ENCODE data around the gene C16orf46.
A peak's percentile ranks its signal among the peaks of the same experiment; 100 is the strongest.

The C16orf46 gene

DNA sequence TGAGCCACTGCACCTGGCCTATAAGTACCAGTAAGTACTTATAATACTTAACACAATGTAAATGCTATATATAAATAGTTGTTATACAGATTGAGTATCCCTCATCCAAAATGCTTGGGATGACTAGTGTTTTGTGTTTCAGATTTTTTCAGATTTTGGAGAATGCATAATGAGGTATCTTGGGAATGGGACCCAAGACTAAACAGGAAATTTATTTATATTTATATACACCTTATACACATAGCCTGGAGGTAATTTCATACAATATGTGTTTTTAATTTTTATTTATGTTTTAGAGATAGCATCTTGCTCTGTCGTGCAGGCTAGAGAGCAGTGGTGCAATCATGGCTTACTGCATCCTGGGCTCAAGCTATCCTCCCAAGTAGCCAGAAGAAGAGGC lies 28.9 kb upstream of the C16orf46 start:
- H3K36me3 ChIP-seq (ENCODE audit: control insufficient read depth, insufficient read depth, low read length): no peaks in the 10 kb centered on the region
- H3K27ac ChIP-seq (ENCODE audit: insufficient read depth, low read depth, low read length, poor library complexity, severe bottlenecking): no peak overlapping the region
- no peaks in the 10 kb centered on the region for H3K4me1 ChIP-seq (ENCODE audit: control insufficient read depth, insufficient read depth, low read length)
- WGBS, 2 experiments: 91 to 95% methylated on average over 1 of the region's 1 CpG
- no peaks in the 10 kb centered on the region for H3K27me3 ChIP-seq (ENCODE audit: control insufficient read depth, insufficient read depth, low read length, poor library complexity, severe bottlenecking)
- H3K4me3 ChIP-seq (ENCODE audit: insufficient read depth, low read depth, low read length): no peak overlapping the region
- no peaks in the 10 kb centered on the region for H3K9me3 ChIP-seq (ENCODE audit: control insufficient read depth, low read length)

DNA sequence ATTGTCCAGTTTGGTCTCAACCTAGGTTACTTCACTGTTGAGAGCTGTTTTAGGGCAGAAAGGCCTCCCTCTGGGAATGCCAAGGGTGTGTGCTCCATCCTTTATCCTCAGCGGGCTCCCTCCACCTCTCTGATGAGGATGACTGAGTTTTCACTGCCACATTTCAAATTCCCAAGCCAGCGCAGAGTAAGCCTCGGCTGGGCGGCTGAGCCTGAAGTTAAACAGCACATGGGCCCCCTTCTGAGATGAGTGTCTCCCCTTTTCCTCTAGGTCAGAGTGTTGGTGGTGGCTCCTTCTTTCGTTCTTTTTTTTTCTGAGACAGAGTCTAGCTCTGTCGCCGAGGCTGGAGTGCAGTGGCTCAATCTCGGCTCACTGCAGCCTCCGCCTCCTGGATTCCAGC lies 24.7 kb upstream of the C16orf46 start:
- Histone ChIP-seq H3K4me1 (ENCODE audit: control insufficient read depth, insufficient read depth, low read length) (no peaks in the 10 kb centered on the region), H3K36me3 (ENCODE audit: control insufficient read depth, insufficient read depth, low read length) (no peaks in the 10 kb centered on the region), H3K4me3 (ENCODE audit: insufficient read depth, low read depth, low read length) (no peak overlapping the region), H3K27ac (ENCODE audit: insufficient read depth, low read depth, low read length, poor library complexity, severe bottlenecking) (no peak overlapping the region), H3K9me3 (ENCODE audit: control insufficient read depth, low read length) (no peaks in the 10 kb centered on the region), H3K27me3 (ENCODE audit: control insufficient read depth, insufficient read depth, low read length, poor library complexity, severe bottlenecking) (no peaks in the 10 kb centered on the region)
- 92 to 93% methylated on average over 9 of the region's 9 CpGs for WGBS, 2 experiments

DNA sequence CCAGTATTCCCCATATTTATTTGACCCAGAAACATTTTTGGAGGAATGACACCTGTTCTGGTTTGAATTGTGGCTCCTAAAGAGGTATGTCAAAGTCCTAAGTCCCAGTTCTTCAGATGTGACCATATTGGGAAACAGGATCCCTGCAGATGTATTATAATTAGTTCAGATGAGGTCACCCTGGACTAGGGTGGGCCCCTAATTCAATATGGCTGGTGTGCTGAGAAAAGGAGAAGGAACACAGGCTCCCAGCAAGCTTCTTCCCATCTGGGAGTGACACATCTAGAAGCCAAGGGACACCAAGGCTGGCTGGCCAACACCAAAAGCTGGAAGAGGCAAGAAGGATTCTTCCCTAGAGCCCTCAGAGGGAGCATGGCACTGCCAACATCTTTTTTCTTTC lies 22.9 kb upstream of the C16orf46 start:
- H3K4me3 ChIP-seq (ENCODE audit: insufficient read depth, low read depth, low read length): no peak overlapping the region
- no peak overlapping the region for H3K27ac ChIP-seq (ENCODE audit: insufficient read depth, low read depth, low read length, poor library complexity, severe bottlenecking)
- H3K36me3 ChIP-seq (ENCODE audit: control insufficient read depth, insufficient read depth, low read length): no peaks in the 10 kb centered on the region
- H3K4me1 ChIP-seq (ENCODE audit: control insufficient read depth, insufficient read depth, low read length): no peaks in the 10 kb centered on the region
- H3K27me3 ChIP-seq (ENCODE audit: control insufficient read depth, insufficient read depth, low read length, poor library complexity, severe bottlenecking): no peaks in the 10 kb centered on the region
- H3K9me3 ChIP-seq (ENCODE audit: control insufficient read depth, low read length): no peaks in the 10 kb centered on the region

DNA sequence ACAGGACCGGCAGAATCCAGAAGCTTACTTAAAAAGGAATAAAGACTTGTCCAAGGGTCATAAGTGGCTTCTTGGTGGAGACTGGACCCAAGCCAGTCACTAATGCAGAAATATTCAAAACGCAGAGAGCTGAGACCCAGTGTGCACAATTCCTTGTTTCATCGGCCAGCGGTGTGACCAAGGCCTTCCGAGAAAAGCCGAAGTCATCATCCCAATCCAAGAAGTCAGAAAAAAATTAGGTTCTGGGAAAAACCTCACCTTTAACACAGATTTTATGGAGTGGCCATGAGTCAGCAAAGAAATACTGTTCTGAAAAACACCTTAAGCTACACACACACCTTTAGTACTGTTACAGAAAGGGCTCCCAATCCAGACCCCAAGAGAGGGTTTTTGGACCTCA lies 20.2 kb upstream of the C16orf46 start:
- Histone ChIP-seq H3K27ac (ENCODE audit: insufficient read depth, low read depth, low read length, poor library complexity, severe bottlenecking) (no peak overlapping the region), H3K4me3 (ENCODE audit: insufficient read depth, low read depth, low read length) (no peak overlapping the region), H3K4me1 (ENCODE audit: control insufficient read depth, insufficient read depth, low read length) (no peaks in the 10 kb centered on the region), H3K9me3 (ENCODE audit: control insufficient read depth, low read length) (no peaks in the 10 kb centered on the region), H3K27me3 (ENCODE audit: control insufficient read depth, insufficient read depth, low read length, poor library complexity, severe bottlenecking) (no peaks in the 10 kb centered on the region), H3K36me3 (ENCODE audit: control insufficient read depth, insufficient read depth, low read length) (no peaks in the 10 kb centered on the region)
- 95 to 98% methylated on average over 6 of the region's 6 CpGs for WGBS, 2 experiments

DNA sequence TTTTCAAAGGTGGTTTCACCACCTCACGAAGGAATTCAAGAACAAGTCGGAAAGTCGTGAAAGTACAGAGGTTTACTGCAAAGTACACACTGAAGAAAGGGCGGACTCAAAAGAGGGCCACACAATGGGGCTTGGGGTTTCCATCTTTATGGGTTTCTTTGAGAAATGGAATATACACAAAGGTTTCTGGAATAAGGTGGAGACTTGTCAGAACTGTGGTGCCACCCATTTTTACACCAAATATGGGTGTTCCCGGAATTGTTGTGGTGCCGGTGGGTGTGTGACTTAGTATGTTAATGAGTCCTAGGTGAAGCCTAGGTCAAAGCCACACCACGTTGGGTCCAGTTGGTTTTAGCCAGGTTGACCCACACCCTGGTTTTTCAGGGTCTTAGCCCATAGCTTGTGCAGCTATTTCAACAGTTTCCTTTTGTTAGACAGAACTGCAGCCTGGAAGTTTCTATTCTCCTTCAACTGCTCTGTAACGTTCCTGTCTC lies 19.7 kb upstream of the C16orf46 start:
- Histone ChIP-seq H3K9me3 (ENCODE audit: control insufficient read depth, low read length) (no peaks in the 10 kb centered on the region), H3K4me3 (ENCODE audit: insufficient read depth, low read depth, low read length) (no peak overlapping the region), H3K36me3 (ENCODE audit: control insufficient read depth, insufficient read depth, low read length) (no peaks in the 10 kb centered on the region), H3K4me1 (ENCODE audit: control insufficient read depth, insufficient read depth, low read length) (no peaks in the 10 kb centered on the region), H3K27ac (ENCODE audit: insufficient read depth, low read depth, low read length, poor library complexity, severe bottlenecking) (no peak overlapping the region), H3K27me3 (ENCODE audit: control insufficient read depth, insufficient read depth, low read length, poor library complexity, severe bottlenecking) (no peaks in the 10 kb centered on the region)
- WGBS, 2 experiments: 58 to 62% methylated on average over 8 of the region's 8 CpGs

DNA sequence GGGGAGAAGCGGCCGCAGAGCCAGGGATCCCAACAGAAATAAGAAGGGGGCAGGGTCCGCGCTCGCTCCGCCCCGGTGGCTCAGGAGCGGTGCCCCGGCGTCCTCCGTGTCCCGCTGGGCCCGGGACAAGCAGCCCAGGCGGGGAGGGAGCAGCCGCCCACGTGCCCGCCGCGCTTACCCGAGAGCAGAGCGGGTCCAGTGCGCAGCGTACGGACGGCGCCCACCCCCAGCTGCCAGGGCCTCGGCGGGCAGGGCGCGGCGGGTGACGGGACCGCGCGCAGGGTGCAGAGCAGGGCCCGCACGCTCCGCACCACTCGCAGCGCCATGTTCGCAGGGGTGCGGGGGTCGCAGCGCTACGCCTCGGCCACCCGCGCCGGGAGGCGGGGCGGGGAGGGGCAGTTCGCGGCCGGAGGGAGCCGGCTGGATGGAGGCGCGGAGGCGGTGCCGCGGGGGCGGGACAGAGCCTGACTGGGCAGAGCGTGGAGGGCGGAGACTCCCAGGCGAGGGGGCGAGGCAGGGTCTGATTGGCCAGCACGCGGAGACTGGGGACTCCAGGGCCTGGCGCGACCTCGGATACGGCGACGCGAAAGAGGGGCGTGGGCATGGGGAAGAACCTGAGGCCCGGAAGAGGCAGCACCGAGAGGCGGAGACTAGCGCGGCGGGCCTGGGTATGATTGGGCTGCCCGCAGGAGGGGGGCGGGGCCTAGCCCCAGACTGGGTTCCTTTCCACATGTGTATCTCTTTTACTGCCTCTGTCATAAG lies 19.1 kb upstream of the C16orf46 start, which contains the start of gene GCSH:
GCSH (minus strand) TSS at position 443 of the 762 bp plus-strand sequence; CDS start at position 326, 117 bp downstream.
- Histone ChIP-seq H3K36me3 (ENCODE audit: control insufficient read depth, insufficient read depth, low read length) (no peaks in the 10 kb centered on the region), H3K9me3 (ENCODE audit: control insufficient read depth, low read length) (no peaks in the 10 kb centered on the region), H3K27ac (ENCODE audit: insufficient read depth, low read depth, low read length, poor library complexity, severe bottlenecking) (peak within 1 kb of the TSS; percentile 90), H3K4me1 (ENCODE audit: control insufficient read depth, insufficient read depth, low read length) (no peaks in the 10 kb centered on the region), H3K4me3 (ENCODE audit: insufficient read depth, low read depth, low read length) (peak within 1 kb of the TSS; percentile 64), H3K27me3 (ENCODE audit: control insufficient read depth, insufficient read depth, low read length, poor library complexity, severe bottlenecking) (no peaks in the 10 kb centered on the region)
- 0 to 1% methylated on average over 70 to 71 of the region's 83 CpGs for WGBS, 2 experiments

DNA sequence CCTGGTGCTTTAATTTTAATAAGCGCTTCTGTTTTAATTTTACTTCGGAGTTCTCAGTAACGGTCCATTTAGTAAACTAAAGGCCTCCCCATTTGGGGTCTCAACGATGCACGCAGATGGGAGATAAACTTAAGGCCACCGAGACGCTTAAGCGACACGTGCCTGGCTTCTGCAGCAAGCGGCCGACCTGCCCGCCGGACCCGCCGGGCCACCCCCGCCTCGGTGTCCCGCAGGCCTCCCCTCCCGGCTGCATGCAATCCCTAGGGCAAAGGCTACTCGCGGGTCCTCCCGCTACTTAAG lies 18.6 kb upstream of the C16orf46 start:
- H3K36me3 ChIP-seq (ENCODE audit: control insufficient read depth, insufficient read depth, low read length): no peaks in the 10 kb centered on the region
- no peaks in the 10 kb centered on the region for H3K27me3 ChIP-seq (ENCODE audit: control insufficient read depth, insufficient read depth, low read length, poor library complexity, severe bottlenecking)
- H3K27ac ChIP-seq (ENCODE audit: insufficient read depth, low read depth, low read length, poor library complexity, severe bottlenecking): peak overlapping the region; percentile 90
- no peaks in the 10 kb centered on the region for H3K4me1 ChIP-seq (ENCODE audit: control insufficient read depth, insufficient read depth, low read length)
- 0% methylated on average over 22 of the region's 22 CpGs for WGBS, 2 experiments
- H3K9me3 ChIP-seq (ENCODE audit: control insufficient read depth, low read length): no peaks in the 10 kb centered on the region
- peak overlapping the region; percentile 64 for H3K4me3 ChIP-seq (ENCODE audit: insufficient read depth, low read depth, low read length)

DNA sequence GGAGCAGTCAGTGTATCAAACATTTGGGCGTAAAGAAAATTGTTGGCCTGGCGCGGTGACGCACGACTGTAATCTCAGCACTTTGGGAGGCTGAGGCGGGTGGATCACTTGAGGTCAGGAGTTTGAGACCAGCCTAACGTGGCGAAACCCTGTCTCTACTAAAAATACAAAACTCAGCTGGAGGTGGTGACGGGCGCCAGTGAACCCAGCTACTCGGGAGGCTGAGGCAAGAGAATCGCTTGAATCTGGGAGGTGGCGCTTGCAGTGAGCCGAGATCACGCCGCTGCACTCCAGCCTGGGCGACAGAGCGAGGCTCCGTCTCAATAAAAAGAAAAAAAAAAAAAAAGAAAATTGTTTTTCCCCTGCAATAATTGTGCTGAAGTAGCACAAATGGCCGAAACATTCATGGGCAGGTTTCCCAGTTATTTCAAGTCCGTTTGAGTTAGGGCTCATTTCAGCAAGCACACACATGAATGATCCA lies 17.8 kb upstream of the C16orf46 start:
- Histone ChIP-seq H3K9me3 (ENCODE audit: control insufficient read depth, low read length) (no peaks in the 10 kb centered on the region), H3K27me3 (ENCODE audit: control insufficient read depth, insufficient read depth, low read length, poor library complexity, severe bottlenecking) (no peaks in the 10 kb centered on the region), H3K36me3 (ENCODE audit: control insufficient read depth, insufficient read depth, low read length) (no peaks in the 10 kb centered on the region), H3K27ac (ENCODE audit: insufficient read depth, low read depth, low read length, poor library complexity, severe bottlenecking) (no peak overlapping the region), H3K4me3 (ENCODE audit: insufficient read depth, low read depth, low read length) (peak overlapping the region; percentile 64), H3K4me1 (ENCODE audit: control insufficient read depth, insufficient read depth, low read length) (no peaks in the 10 kb centered on the region)
- 70 to 73% methylated on average over 21 of the region's 21 CpGs for WGBS, 2 experiments

DNA sequence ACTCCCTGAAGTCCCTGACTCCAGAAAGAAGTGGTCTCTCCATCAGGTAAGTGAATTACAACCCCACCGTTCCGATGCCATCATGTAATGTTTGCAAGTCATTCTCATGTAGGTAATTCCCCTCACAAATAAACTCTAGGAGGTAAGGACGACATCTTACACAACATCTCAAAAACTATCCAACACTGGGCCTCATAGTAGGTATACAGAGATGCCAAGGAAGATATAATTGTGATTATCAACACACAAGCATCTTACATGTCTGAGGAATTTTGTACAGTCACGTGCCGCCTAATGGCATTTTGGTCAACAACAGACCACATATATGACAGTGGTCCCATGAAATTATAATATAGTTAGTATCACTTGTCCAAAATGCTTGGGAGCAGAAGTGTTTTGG lies 11.8 kb upstream of the C16orf46 start:
- no peak overlapping the region for H3K4me3 ChIP-seq (ENCODE audit: insufficient read depth, low read depth, low read length)
- H3K27ac ChIP-seq (ENCODE audit: insufficient read depth, low read depth, low read length, poor library complexity, severe bottlenecking): no peak overlapping the region
- no peaks in the 10 kb centered on the region for H3K36me3 ChIP-seq (ENCODE audit: control insufficient read depth, insufficient read depth, low read length)
- 90 to 93% methylated on average over 3 to 5 of the region's 5 CpGs for WGBS, 2 experiments
- H3K4me1 ChIP-seq (ENCODE audit: control insufficient read depth, insufficient read depth, low read length): no peaks in the 10 kb centered on the region
- no peaks in the 10 kb centered on the region for H3K9me3 ChIP-seq (ENCODE audit: control insufficient read depth, low read length)
- H3K27me3 ChIP-seq (ENCODE audit: control insufficient read depth, insufficient read depth, low read length, poor library complexity, severe bottlenecking): no peaks in the 10 kb centered on the region

DNA sequence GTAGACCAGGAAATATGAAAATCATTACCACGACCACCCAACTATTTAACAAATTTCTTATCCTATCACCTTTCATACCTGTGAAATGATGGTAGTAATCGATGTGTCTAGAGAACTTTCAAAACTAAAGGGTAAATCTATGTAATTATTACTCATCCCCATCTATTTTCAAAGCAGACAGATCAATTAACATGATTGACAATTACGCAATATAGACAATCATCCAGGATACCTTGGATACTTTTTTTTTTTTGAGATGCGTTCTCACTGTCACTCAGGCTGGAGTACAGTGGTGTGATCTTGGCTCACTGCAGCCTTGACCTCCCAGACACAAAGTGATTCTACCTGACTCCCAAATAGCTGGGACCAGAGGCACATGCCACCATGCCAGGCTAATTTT lies 4.0 kb upstream of the C16orf46 start:
- Histone ChIP-seq H3K9me3 (ENCODE audit: control insufficient read depth, low read length) (no peaks in the 10 kb centered on the region), H3K36me3 (ENCODE audit: control insufficient read depth, insufficient read depth, low read length) (peaks cover 6% of the 10 kb centered on the region), H3K27ac (ENCODE audit: insufficient read depth, low read depth, low read length, poor library complexity, severe bottlenecking) (no peak overlapping the region), H3K27me3 (ENCODE audit: control insufficient read depth, insufficient read depth, low read length, poor library complexity, severe bottlenecking) (no peaks in the 10 kb centered on the region), H3K4me1 (ENCODE audit: control insufficient read depth, insufficient read depth, low read length) (no peaks in the 10 kb centered on the region), H3K4me3 (ENCODE audit: insufficient read depth, low read depth, low read length) (no peak overlapping the region)
- WGBS, 2 experiments: 87 to 99% methylated on average over 2 of the region's 4 CpGs

Data from ectodermal cell (in vitro differentiated cells).